ENCODE results near the gene CLIP4.

Gene CLIP4

GRCh38 chr2:29189052-29189451 lies 73.8 kb downstream of the CLIP4 start:
- DNase-seq (ENCODE audit: low spot score): no peak

GRCh38 chr2:29191817-29192216 lies 76.6 kb downstream of the CLIP4 start:
- no peak for DNase-seq (ENCODE audit: low spot score)

- no peak for DNase-seq (ENCODE audit: low spot score)
These were observed 77.3 kb downstream of the CLIP4 start for GRCh38 chr2:29192526-29192925.

GRCh38 chr2:29193111-29193510 lies 77.9 kb downstream of the CLIP4 start:
- DNase-seq (ENCODE audit: low spot score): no peak

GRCh38 chr2:29193681-29194080 lies 78.5 kb downstream of the CLIP4 start:
- DNase-seq (ENCODE audit: low spot score): no peak

GRCh38 chr2:29195796-29196195 lies 80.6 kb downstream of the CLIP4 start:
- DNase-seq (ENCODE audit: low spot score): no peak

- DNase-seq (ENCODE audit: low spot score): peak; percentile 76
These were observed 81.9 kb downstream of the CLIP4 start for GRCh38 chr2:29196792-29197788.

- DNase-seq (ENCODE audit: low spot score): no peak
These were observed 86.8 kb downstream of the CLIP4 start for GRCh38 chr2:29201979-29202378.

- DNase-seq (ENCODE audit: low spot score): no peak
These were observed 87.7 kb downstream of the CLIP4 start for GRCh38 chr2:29202819-29203495.

- DNase-seq (ENCODE audit: low spot score): no peak
These were observed 91.7 kb downstream of the CLIP4 start for GRCh38 chr2:29206941-29207340.

- no peak for DNase-seq (ENCODE audit: low spot score)
These were observed 92.3 kb downstream of the CLIP4 start for GRCh38 chr2:29207352-29208148.

- no peak for DNase-seq (ENCODE audit: low spot score)
These were observed 94.3 kb downstream of the CLIP4 start for GRCh38 chr2:29209551-29209950.

GRCh38 chr2:29212009-29212408 lies 96.8 kb downstream of the CLIP4 start:
- no peak for DNase-seq (ENCODE audit: low spot score)

GRCh38 chr2:29213888-29214291 lies 98.7 kb downstream of the CLIP4 start:
- no peak for DNase-seq (ENCODE audit: low spot score)

GRCh38 chr2:29215073-29215472 lies 99.9 kb downstream of the CLIP4 start:
- no peak for DNase-seq (ENCODE audit: low spot score)

GRCh38 chr2:29215739-29216608 lies 100.8 kb downstream of the CLIP4 start:
- DNase-seq (ENCODE audit: low spot score): no peak

GRCh38 chr2:29216609-29216909 lies 101.3 kb downstream of the CLIP4 start:
- DNase-seq (ENCODE audit: low spot score): no peak

GRCh38 chr2:29218071-29218470 lies 102.9 kb downstream of the CLIP4 start:
- DNase-seq (ENCODE audit: low spot score): no peak

GRCh38 chr2:29218550-29219125 lies 103.4 kb downstream of the CLIP4 start:
- no peak for DNase-seq (ENCODE audit: low spot score)

- no peak for DNase-seq (ENCODE audit: low spot score)
These were observed 104.2 kb downstream of the CLIP4 start for GRCh38 chr2:29219374-29219773.
